ENCODE results near the gene CLHC1.
"Not testable (repeated sequence)": the region's sequence is repeated elsewhere in the genome, so short reads cannot be mapped to it uniquely, and the experiment has no call there.

The CLHC1 gene

DNA sequence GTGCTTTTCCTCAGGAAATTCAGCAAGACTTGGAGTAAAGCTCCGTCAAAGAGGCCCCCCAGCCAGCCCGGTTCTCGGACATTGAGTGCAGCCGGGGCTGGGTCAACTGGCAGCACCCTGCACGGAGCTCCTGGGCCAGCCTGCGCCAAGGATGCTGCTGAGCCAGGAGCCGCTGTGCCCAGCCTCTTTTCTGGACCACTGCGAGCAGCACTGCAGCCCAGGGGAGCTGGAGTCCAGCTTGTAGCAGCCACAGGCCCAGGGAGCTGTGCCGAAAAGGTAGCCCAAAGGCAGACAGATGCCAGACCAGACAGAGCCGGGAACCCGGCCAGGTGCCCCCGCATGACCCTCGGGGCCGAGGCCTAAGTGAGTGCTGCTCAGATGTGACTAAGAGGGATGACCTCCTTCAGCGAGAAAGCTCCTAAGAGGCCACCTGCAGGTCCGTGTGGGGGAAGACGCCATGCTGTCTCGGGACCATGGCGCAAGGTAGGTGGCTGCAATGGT lies 7.3 kb downstream of the CLHC1 start:
- peaks cover 18 to 22% of the 10 kb centered on the region in 2 donors for H3K36me3 Mint-ChIP-seq
- H3K4me3 Mint-ChIP-seq = no peak overlapping the region
- H3K9me3 Mint-ChIP-seq = peaks cover 5 to 6% of the 10 kb centered on the region in 2 donors
- H3K27me3 Mint-ChIP-seq = no peaks in the 10 kb centered on the region
- H3K27ac Mint-ChIP-seq = peak overlapping the region; percentile 94
- DNase-seq (no peak), ATAC-seq (replicated peaks) (no peak)
- peaks cover 19 to 46% of the 10 kb centered on the region in 2 donors for H3K4me1 Mint-ChIP-seq

- ATAC-seq (replicated peaks) (no peak), DNase-seq (no peak)
- Mint-ChIP-seq H3K9me3 (peaks cover 5 to 6% of the 10 kb centered on the region in 2 donors), H3K4me1 (peaks cover 17 to 41% of the 10 kb centered on the region in 2 donors), H3K27ac (peak overlapping the region; percentile 94), H3K27me3 (no peaks in the 10 kb centered on the region), H3K36me3 (peaks cover 15 to 19% of the 10 kb centered on the region in 2 donors), H3K4me3 (peak overlapping the region; percentile 82 to 84)
Measured at GRCh38 chr2:55223958-55224760, 7.9 kb downstream of the CLHC1 start.

GRCh38 chr2:55213822-55214221 lies 18.3 kb downstream of the CLHC1 start:
- DNase-seq (no peak), ATAC-seq (replicated peaks) (no peak)
- H3K27ac Mint-ChIP-seq = no peak overlapping the region
- H3K36me3 Mint-ChIP-seq = no peaks in the 10 kb centered on the region
- H3K4me3 Mint-ChIP-seq = no peak overlapping the region
- no peaks in the 10 kb centered on the region for H3K4me1 Mint-ChIP-seq
- H3K27me3 Mint-ChIP-seq = no peaks in the 10 kb centered on the region
- H3K9me3 Mint-ChIP-seq = no peaks in the 10 kb centered on the region

DNA sequence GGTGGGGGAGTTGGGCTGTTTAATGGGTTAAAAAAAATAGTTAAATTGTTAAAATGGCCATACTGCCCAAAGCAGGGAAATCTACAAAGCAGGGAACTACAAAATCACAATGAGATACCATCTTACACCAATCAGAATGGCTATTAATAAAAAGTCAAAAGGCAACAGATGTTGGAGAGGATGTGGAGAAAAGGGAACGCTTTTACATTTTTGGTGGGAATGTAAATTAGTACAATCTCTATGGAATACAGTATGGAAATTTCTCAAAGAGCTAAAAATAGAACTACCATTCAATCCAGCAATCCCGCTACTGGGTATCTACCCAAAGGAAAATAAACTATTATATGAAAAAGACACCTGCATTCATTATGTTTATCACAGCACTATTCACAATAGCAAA lies 27.1 kb downstream of the CLHC1 start:
- ATAC-seq (replicated peaks) (no peak), DNase-seq (no peak)
- no peaks in the 10 kb centered on the region for H3K4me1 Mint-ChIP-seq
- H3K27me3 Mint-ChIP-seq = no peaks in the 10 kb centered on the region
- no peak overlapping the region for H3K4me3 Mint-ChIP-seq
- no peak overlapping the region for H3K27ac Mint-ChIP-seq
- peaks cover 23 to 44% of the 10 kb centered on the region in 2 donors for H3K36me3 Mint-ChIP-seq
- peaks cover 17% of the 10 kb centered on the region in 2 donors for H3K9me3 Mint-ChIP-seq

GRCh38 chr2:55204536-55204935 lies 27.6 kb downstream of the CLHC1 start:
- H3K4me1 Mint-ChIP-seq = no peaks in the 10 kb centered on the region
- H3K9me3 Mint-ChIP-seq = peaks cover 19% of the 10 kb centered on the region in 2 donors
- H3K27me3 Mint-ChIP-seq = no peaks in the 10 kb centered on the region
- DNase-seq (no peak), ATAC-seq (replicated peaks) (no peak)
- no peak overlapping the region for H3K4me3 Mint-ChIP-seq
- H3K27ac Mint-ChIP-seq = no peak overlapping the region
- H3K36me3 Mint-ChIP-seq = peaks cover 27 to 48% of the 10 kb centered on the region in 2 donors

DNA sequence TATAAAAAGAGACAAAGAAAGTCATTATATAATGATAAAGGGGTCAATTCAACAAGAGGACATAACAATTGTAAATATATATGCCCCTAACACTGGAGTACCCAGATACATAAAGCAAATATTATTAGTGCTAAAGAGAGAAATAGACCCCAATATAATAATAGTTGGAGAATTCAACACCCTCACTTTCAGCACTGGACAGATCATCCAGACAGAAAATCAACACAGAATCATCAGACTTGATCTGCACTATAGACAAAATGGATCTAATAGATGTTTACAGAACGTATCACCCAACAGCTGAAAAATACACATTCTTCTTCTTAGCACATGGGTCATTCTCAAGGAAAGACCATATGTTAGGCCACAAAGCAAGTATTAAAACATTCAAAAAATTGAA lies 31.7 kb downstream of the CLHC1 start:
- peaks cover 24 to 27% of the 10 kb centered on the region in 2 donors for H3K9me3 Mint-ChIP-seq
- H3K4me1 Mint-ChIP-seq = no peaks in the 10 kb centered on the region
- no peaks in the 10 kb centered on the region for H3K27me3 Mint-ChIP-seq
- no peak overlapping the region for H3K4me3 Mint-ChIP-seq
- DNase-seq (no peak), ATAC-seq (replicated peaks) (no peak)
- H3K36me3 Mint-ChIP-seq = peaks cover 46 to 75% of the 10 kb centered on the region in 2 donors
- H3K27ac Mint-ChIP-seq = no peak overlapping the region

GRCh38 chr2:55196526-55196925 lies 35.6 kb downstream of the CLHC1 start:
- peaks cover 19 to 23% of the 10 kb centered on the region in 2 donors for H3K9me3 Mint-ChIP-seq
- H3K4me3 Mint-ChIP-seq = no peak overlapping the region
- no peaks in the 10 kb centered on the region for H3K4me1 Mint-ChIP-seq
- ATAC-seq (replicated peaks) (no peak), DNase-seq (no peak)
- peaks cover 38 to 53% of the 10 kb centered on the region in 2 donors for H3K36me3 Mint-ChIP-seq
- H3K27ac Mint-ChIP-seq = no peak overlapping the region
- H3K27me3 Mint-ChIP-seq = no peaks in the 10 kb centered on the region

- ATAC-seq (replicated peaks); H3K9me3 Mint-ChIP-seq; H3K27me3 Mint-ChIP-seq; DNase-seq; H3K4me3 Mint-ChIP-seq; H3K4me1 Mint-ChIP-seq; H3K27ac Mint-ChIP-seq: not testable (repeated sequence)
- peaks cover 14 to 31% of the 10 kb centered on the region in 2 donors for H3K36me3 Mint-ChIP-seq
Measured at GRCh38 chr2:55191888-55192287, 40.2 kb downstream of the CLHC1 start.

DNA sequence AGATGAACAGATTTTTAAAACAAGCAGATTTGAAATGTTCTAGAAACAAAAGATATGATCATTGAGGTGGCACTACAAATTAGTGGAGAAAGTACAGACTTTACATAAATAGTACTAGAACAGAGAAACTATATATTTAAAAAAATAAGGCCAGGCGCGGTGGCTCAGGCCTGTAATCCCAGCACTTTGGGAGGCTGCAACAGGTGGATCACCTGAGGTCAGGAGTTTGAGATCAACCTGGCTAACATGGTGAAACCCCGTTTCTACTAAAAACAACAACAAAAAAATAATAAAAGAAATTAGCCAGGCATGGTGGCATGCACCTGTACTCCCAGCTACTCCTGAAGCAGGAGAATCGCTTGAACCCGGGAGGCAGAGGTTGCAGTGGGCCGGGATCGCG lies 45.3 kb downstream of the CLHC1 start:
- not testable (repeated sequence) for H3K4me1 Mint-ChIP-seq; H3K9me3 Mint-ChIP-seq; H3K4me3 Mint-ChIP-seq; H3K27ac Mint-ChIP-seq; ATAC-seq (replicated peaks); H3K27me3 Mint-ChIP-seq; DNase-seq
- H3K36me3 Mint-ChIP-seq = peaks cover 10 to 21% of the 10 kb centered on the region in 2 donors

DNA sequence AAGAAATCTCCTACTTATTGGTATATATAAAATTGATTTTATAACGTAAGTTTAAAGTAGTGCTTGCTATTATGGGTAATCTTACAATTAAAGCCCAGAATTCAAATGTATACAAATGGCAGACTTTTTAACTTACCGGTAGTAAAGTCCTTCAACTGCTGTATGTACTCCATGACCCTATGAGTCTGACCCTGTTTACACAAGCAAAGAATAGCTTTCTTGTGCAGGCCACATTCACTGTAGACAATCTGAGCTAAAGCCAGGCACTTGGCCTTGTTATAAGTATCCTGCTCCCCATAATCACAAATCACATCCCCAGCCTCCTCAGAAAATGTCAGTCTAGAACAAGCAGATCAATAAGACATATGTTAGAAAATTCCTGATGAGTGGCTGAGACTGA lies 51.7 kb downstream of the CLHC1 start:
- no peak for ATAC-seq (replicated peaks)
- Mint-ChIP-seq H3K4me3 (no peak overlapping the region), H3K9me3 (no peaks in the 10 kb centered on the region), H3K27me3 (no peaks in the 10 kb centered on the region), H3K4me1 (peaks cover 0 to 2% of the 10 kb centered on the region in 2 donors), H3K36me3 (peaks cover 0 to 4% of the 10 kb centered on the region in 2 donors), H3K27ac (no peak overlapping the region)
- no peak for DNase-seq

GRCh38 chr2:55176094-55176415 lies 56.0 kb downstream of the CLHC1 start:
- H3K4me3 Mint-ChIP-seq = no peak overlapping the region
- H3K4me1 Mint-ChIP-seq = peaks cover 0 to 2% of the 10 kb centered on the region in 2 donors
- no peaks in the 10 kb centered on the region for H3K9me3 Mint-ChIP-seq
- DNase-seq (no peak), ATAC-seq (replicated peaks) (no peak)
- H3K36me3 Mint-ChIP-seq = peaks cover 0 to 1% of the 10 kb centered on the region in 2 donors
- no peaks in the 10 kb centered on the region for H3K27me3 Mint-ChIP-seq
- no peak overlapping the region for H3K27ac Mint-ChIP-seq

DNA sequence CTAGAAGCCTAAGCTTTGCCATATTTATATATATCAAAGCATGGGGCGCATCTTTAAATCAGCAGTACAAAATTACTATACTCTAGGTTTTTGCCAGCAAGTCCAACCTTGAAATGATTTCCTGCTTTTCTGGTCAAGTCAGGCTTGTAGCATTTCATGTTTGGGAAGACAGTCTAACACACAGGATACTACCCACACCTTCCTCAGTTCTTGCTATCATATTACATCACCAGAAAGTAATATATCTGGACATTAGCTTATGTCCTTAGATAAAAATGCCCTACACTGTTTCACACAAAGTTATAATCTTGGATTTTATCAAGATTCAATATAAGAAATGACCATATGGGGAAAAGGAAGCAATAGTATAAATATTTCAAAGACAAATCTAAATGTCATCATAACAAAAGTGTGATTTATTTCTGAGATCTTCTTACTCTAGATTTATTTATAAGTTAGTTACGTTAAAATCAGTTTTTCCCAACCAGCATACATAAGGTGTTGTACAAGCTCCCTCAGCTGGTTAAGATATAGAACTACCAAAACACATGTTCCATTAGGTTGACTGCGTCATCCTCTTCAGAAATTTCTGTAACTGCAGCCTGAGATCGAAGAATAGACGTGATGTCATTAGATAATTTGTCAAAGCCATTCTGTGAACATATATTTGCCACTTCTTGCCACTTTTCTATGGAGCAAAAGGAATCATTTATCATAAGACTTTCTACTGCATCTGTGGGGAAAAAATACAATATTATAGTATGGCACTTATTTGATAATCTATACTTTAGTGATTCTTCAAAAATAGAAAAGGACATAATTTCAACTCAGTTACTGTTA lies 56.6 kb downstream of the CLHC1 start:
- Mint-ChIP-seq H3K36me3 (peaks cover 0 to 1% of the 10 kb centered on the region in 2 donors), H3K27me3 (no peaks in the 10 kb centered on the region), H3K4me1 (peaks cover 0 to 2% of the 10 kb centered on the region in 2 donors), H3K9me3 (no peaks in the 10 kb centered on the region), H3K27ac (no peak overlapping the region), H3K4me3 (no peak overlapping the region)
- no peak for DNase-seq
- ATAC-seq (replicated peaks) = peak; percentile 77 to 81

GRCh38 chr2:55173438-55174054 lies 58.5 kb downstream of the CLHC1 start:
- Mint-ChIP-seq H3K4me1 (peaks cover 0 to 2% of the 10 kb centered on the region in 2 donors), H3K36me3 (peaks cover 0 to 1% of the 10 kb centered on the region in 2 donors), H3K27me3 (no peaks in the 10 kb centered on the region), H3K4me3 (no peak overlapping the region), H3K27ac (no peak overlapping the region), H3K9me3 (no peaks in the 10 kb centered on the region)
- DNase-seq (no peak), ATAC-seq (replicated peaks) (no peak)

DNA sequence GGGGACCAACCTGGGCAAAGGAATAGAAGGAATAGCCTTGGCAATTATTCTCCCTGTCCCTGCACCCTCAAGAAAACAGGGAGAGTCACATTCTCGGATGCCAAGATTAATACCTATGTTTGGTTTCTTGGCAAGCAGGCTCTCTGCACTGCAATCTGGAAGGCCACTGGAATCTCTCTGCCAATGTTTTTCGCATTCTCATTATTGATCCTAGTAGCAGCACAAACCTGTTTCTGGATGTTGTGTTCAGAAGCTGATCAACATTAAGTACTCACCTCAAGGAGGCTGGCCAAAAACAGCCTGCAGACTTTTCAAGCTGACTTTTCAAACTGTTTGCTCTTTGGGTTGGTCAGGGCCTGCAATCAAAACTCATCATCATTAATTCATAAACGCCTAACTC lies 62.2 kb downstream of the CLHC1 start:
- H3K27me3 Mint-ChIP-seq = no peaks in the 10 kb centered on the region
- DNase-seq = no peak
- no peak overlapping the region for H3K27ac Mint-ChIP-seq
- no peaks in the 10 kb centered on the region for H3K9me3 Mint-ChIP-seq
- ATAC-seq (replicated peaks) = no peak
- peaks cover 0 to 1% of the 10 kb centered on the region in 2 donors for H3K36me3 Mint-ChIP-seq
- no peak overlapping the region for H3K4me3 Mint-ChIP-seq
- no peaks in the 10 kb centered on the region for H3K4me1 Mint-ChIP-seq
